ENCODE data around the gene TRIM22. TPM values are rescaled to one million over a fixed set of nuclear protein-coding genes. Genes with fewer than 3 reads are reported as not detected.

Gene TRIM22
- total RNA-seq, 1 donor from 2014 or later, result 16.6 TPM

- Histone ChIP-seq H3K27me3 (ENCODE audit: low read depth) (no peaks in the 10 kb centered on the region), H3K36me3 (no peaks in the 10 kb centered on the region), H3K27ac (replicated peaks) (no peak within 1 kb of the TSS), H3K4me3 (no peak within 1 kb of the TSS), H3K4me1 (no peaks in the 10 kb centered on the region), H3K9me3 (replicated peaks) (peaks cover 5% of the 10 kb centered on the region)
- no peak for TF ChIP-seq CTCF (IDR thresholded peaks at IDR 0.05; ENCODE audit: borderline replicate concordance)
- no peak for DNase-seq
- intact Hi-C loops (cut with micrococcal nuclease), result no loop called here
These were observed 46.8 kb downstream of the TRIM22 start, which contains the start of gene OR56B1 for GRCh38 chr11:5736396-5736795. OR56B1 (plus strand) TSS chr11:5736448; CDS start chr11:5736517, 69 bp downstream.

- H3K27me3 ChIP-seq (ENCODE audit: low read depth), result no peaks in the 10 kb centered on the region
- H3K4me1 ChIP-seq, result no peaks in the 10 kb centered on the region
- peaks cover 12% of the 10 kb centered on the region for H3K9me3 ChIP-seq (replicated peaks)
- no peak overlapping the region for H3K4me3 ChIP-seq
- TF ChIP-seq CTCF (IDR thresholded peaks at IDR 0.05; ENCODE audit: borderline replicate concordance), result no peak
- no peak overlapping the region for H3K27ac ChIP-seq (replicated peaks)
- DNase-seq, result no peak
- intact Hi-C loops (cut with micrococcal nuclease), result no loop called here
- no peaks in the 10 kb centered on the region for H3K36me3 ChIP-seq
These were observed 47.5 kb downstream of the TRIM22 start for GRCh38 chr11:5737091-5737490.

GRCh38 chr11:5737670-5738392, 48.2 kb downstream of the TRIM22 start:
- Histone ChIP-seq H3K36me3 (no peaks in the 10 kb centered on the region), H3K4me3 (no peak overlapping the region), H3K4me1 (no peaks in the 10 kb centered on the region), H3K27ac (replicated peaks) (no peak overlapping the region), H3K27me3 (ENCODE audit: low read depth) (no peaks in the 10 kb centered on the region), H3K9me3 (replicated peaks) (peaks cover 20% of the 10 kb centered on the region)
- no peak for DNase-seq
- intact Hi-C loops (cut with micrococcal nuclease), result no loop called here
- TF ChIP-seq CTCF (IDR thresholded peaks at IDR 0.05; ENCODE audit: borderline replicate concordance), result no peak

- Histone ChIP-seq H3K4me1 (no peaks in the 10 kb centered on the region), H3K27me3 (ENCODE audit: low read depth) (no peaks in the 10 kb centered on the region), H3K9me3 (replicated peaks) (peaks cover 25% of the 10 kb centered on the region), H3K27ac (replicated peaks) (no peak overlapping the region), H3K36me3 (no peaks in the 10 kb centered on the region), H3K4me3 (no peak overlapping the region)
- no peak for DNase-seq
- no peak for TF ChIP-seq CTCF (IDR thresholded peaks at IDR 0.05; ENCODE audit: borderline replicate concordance)
- intact Hi-C loops (cut with micrococcal nuclease), result no loop called here
These were observed 48.8 kb downstream of the TRIM22 start for GRCh38 chr11:5738431-5738830.

- Histone ChIP-seq H3K36me3 (no peaks in the 10 kb centered on the region), H3K4me3 (no peak overlapping the region), H3K4me1 (no peaks in the 10 kb centered on the region), H3K27ac (replicated peaks) (no peak overlapping the region), H3K27me3 (ENCODE audit: low read depth) (no peaks in the 10 kb centered on the region), H3K9me3 (replicated peaks) (peaks cover 36% of the 10 kb centered on the region)
- intact Hi-C loops (cut with micrococcal nuclease), result no loop called here
- no peak for DNase-seq
- no peak for TF ChIP-seq CTCF (IDR thresholded peaks at IDR 0.05; ENCODE audit: borderline replicate concordance)
These were observed 57.0 kb downstream of the TRIM22 start for GRCh38 chr11:5746614-5747013.

Data from left ventricle myocardium inferior (tissue), 1 donor.